ENCODE measurements around the gene TVP23A. TPM values are rescaled to one million over a fixed set of nuclear protein-coding genes. Genes with fewer than 3 reads are reported as not detected.

TVP23A gene
- total RNA-seq, 1 donor from 2014 or later = 0.07 TPM

DNA sequence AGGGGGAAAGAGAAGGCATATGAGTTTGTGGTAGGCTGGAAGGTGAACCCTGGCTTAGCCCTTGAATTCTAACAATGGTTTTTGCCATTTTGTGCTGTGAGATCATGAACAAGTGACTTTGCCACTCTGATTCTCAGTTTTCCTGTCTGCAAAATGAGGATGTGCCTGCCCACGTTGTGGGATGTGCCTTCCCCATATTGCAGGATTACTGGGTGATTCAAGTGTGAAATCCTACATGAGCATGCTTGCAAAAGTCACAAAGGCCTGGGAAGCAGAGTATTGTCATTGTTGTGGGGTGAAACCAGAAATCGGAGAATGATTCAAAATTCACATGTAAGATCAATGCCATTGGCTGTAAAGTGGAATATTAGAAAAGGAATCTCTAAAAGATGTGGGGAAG is 28.6 kb upstream of the TVP23A start:
- H3K4me1 Mint-ChIP-seq (ENCODE audit: low read depth) = no peaks in the 10 kb centered on the region
- TF ChIP-seq CTCF (IDR thresholded peaks at IDR 0.05) = no peak
- no peak overlapping the region for H3K4me3 Mint-ChIP-seq (ENCODE audit: unreplicated experiment)
- H3K9me3 Mint-ChIP-seq (ENCODE audit: low read depth) = no peaks in the 10 kb centered on the region
- peaks cover 9% of the 10 kb centered on the region for H3K27me3 Mint-ChIP-seq (ENCODE audit: low read depth)
- no peaks in the 10 kb centered on the region for H3K36me3 Mint-ChIP-seq (ENCODE audit: low read depth)
- no peak overlapping the region for H3K27ac Mint-ChIP-seq (ENCODE audit: unreplicated experiment)
- no peak for DNase-seq (ENCODE audit: low spot score)

DNA sequence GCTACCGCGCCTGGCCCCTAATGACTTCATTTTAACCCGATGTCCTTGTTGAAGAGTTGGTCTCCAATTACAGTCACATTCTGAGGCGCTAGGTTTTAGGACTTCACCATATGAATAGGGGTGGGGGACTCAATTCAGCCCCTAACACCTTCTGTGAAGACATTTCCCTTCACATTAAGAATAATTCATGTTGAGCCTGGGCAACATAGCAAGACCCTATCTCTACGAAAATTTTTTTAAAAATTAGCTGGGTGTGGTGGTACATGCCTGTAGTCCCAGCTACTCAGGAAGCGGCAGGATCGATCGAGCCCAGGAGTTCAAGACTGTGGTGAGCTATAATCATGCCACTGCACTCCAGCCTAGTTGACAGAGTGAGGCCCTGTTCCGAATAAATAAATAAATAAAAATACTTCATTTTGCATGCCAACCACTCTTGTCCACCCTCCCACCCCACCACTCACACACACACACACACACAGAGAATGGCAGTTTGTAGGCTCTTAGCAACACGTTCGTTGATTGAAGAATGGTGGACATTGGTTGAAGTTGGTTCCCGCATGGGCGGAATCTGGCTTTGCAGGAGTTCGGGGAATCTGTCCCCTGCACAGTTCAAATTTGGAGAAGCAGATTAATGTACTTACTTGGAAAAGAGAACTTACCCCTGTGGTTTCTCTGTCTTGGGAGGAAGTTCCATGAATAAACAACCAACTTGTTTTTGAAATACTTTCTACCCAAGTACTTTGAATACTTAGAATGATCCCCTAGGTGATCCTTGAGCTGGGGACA is 27.8 kb upstream of the TVP23A start:
- no peak for TF ChIP-seq CTCF (IDR thresholded peaks at IDR 0.05)
- no peaks in the 10 kb centered on the region for H3K4me1 Mint-ChIP-seq (ENCODE audit: low read depth)
- DNase-seq (ENCODE audit: low spot score) = no peak
- no peak overlapping the region for H3K4me3 Mint-ChIP-seq (ENCODE audit: unreplicated experiment)
- peaks cover 12% of the 10 kb centered on the region for H3K27me3 Mint-ChIP-seq (ENCODE audit: low read depth)
- no peaks in the 10 kb centered on the region for H3K9me3 Mint-ChIP-seq (ENCODE audit: low read depth)
- no peaks in the 10 kb centered on the region for H3K36me3 Mint-ChIP-seq (ENCODE audit: low read depth)
- no peak overlapping the region for H3K27ac Mint-ChIP-seq (ENCODE audit: unreplicated experiment)

DNA sequence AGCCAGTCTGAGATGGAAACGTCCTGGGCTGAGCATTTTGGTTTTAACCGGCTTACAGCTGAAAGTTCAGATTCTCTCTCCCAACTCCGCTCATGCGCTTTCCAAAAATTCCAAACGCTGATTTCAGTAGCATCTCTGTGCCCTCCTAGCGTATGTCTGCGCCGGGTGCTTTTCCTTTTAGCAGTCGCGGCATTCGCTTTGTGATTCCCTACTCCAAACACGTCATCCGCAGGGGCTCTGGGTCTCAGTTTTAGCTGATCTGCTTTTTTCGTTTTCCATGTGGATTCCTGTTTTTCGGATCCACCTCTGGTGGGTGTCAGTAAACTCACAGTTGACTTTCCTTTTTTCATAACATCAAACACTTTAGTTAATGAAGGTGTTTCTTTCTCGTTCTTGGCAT is 22.1 kb upstream of the TVP23A start:
- Mint-ChIP-seq H3K36me3 (ENCODE audit: low read depth) (no peaks in the 10 kb centered on the region), H3K27me3 (ENCODE audit: low read depth) (peaks cover 38% of the 10 kb centered on the region), H3K4me1 (ENCODE audit: low read depth) (no peaks in the 10 kb centered on the region), H3K9me3 (ENCODE audit: low read depth) (no peaks in the 10 kb centered on the region), H3K27ac (ENCODE audit: unreplicated experiment) (no peak overlapping the region), H3K4me3 (ENCODE audit: unreplicated experiment) (no peak overlapping the region)
- no peak for DNase-seq (ENCODE audit: low spot score)
- no peak for TF ChIP-seq CTCF (IDR thresholded peaks at IDR 0.05)

DNA sequence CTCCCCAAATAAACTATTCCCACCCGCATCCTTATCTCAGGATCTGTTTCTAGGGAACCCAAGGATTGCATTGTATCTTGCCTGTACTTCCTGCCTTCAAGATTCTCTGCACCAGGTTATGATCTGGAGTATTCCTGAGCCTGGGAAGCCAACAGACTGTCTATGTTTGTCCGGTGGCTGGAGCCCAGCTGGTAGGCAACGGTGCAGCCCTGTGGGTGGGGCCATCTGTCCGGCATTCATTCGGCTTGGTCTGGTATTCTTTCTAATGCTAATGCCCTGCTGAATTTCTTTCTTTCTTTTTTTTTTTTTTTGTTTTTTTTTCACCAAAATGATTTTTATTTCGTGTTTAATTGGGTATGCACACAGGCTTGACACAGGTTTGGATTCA is 20.7 kb upstream of the TVP23A start:
- Mint-ChIP-seq H3K9me3 (ENCODE audit: low read depth) (no peaks in the 10 kb centered on the region), H3K36me3 (ENCODE audit: low read depth) (no peaks in the 10 kb centered on the region), H3K4me3 (ENCODE audit: unreplicated experiment) (no peak overlapping the region), H3K27ac (ENCODE audit: unreplicated experiment) (no peak overlapping the region), H3K27me3 (ENCODE audit: low read depth) (peaks cover 44% of the 10 kb centered on the region), H3K4me1 (ENCODE audit: low read depth) (no peaks in the 10 kb centered on the region)
- no peak for TF ChIP-seq CTCF (IDR thresholded peaks at IDR 0.05)
- DNase-seq (ENCODE audit: low spot score) = no peak

- H3K36me3 Mint-ChIP-seq (ENCODE audit: low read depth) = no peaks in the 10 kb centered on the region
- H3K27me3 Mint-ChIP-seq (ENCODE audit: low read depth) = peaks cover 48% of the 10 kb centered on the region
- no peak for DNase-seq (ENCODE audit: low spot score)
- no peak overlapping the region for H3K4me3 Mint-ChIP-seq (ENCODE audit: unreplicated experiment)
- no peak for TF ChIP-seq CTCF (IDR thresholded peaks at IDR 0.05)
- H3K27ac Mint-ChIP-seq (ENCODE audit: unreplicated experiment) = no peak overlapping the region
- no peaks in the 10 kb centered on the region for H3K4me1 Mint-ChIP-seq (ENCODE audit: low read depth)
- H3K9me3 Mint-ChIP-seq (ENCODE audit: low read depth) = no peaks in the 10 kb centered on the region
These were observed 20.2 kb upstream of the TVP23A start for GRCh38 chr16:10838621-10839278.

Data from chondrocyte (in vitro differentiated cells).